HepG2 (cell line): ENCODE data around the gene CKM. TPM values are rescaled to one million over a fixed set of nuclear protein-coding genes. Genes with fewer than 3 reads are reported as not detected.

Source experiments
- AKAP8 ChIP-seq: sonication (generic); formaldehyde crosslinking; IDR thresholded peaks from 2 replicates; pipeline ENCODE4 v1.5.1; 2020; ENCODE audit warnings: mild to moderate bottlenecking, missing genetic modification reagents
- ATF3 ChIP-seq: sonication (generic); formaldehyde crosslinking; IDR thresholded peaks from 2 replicates; pipeline ENCODE4 v1.4.0; 2020; ENCODE audit warnings: missing genetic modification reagents
- CTCF ChIP-seq: sonication (generic); formaldehyde crosslinking; IDR thresholded peaks from 2 replicates; pipeline ENCODE4 v1.5.0; 2020; ENCODE audit warnings: mild to moderate bottlenecking, missing genetic modification reagents, moderate library complexity
- EP300 ChIP-seq, 3 experiments: sonication (generic) in 1 of 3; formaldehyde crosslinking in 1 of 3; IDR thresholded peaks; 2 replicates each; pipeline versions ENCODE4 v1.5.1 to v1.6.1; 2011 to 2020; ENCODE audit warnings: low read depth in 2 of 3, low read length in 2 of 3, borderline replicate concordance in 1 of 3, improper control_type of control experiment in 1 of 3, mild to moderate bottlenecking in 1 of 3, missing genetic modification reagents in 1 of 3, moderate library complexity in 1 of 3
- HDAC2 ChIP-seq: sonication (generic); formaldehyde crosslinking; IDR thresholded peaks from 2 replicates; pipeline ENCODE4 v1.4.0; 2020; ENCODE audit warnings: missing genetic modification reagents
- HOXA7 ChIP-seq: sonication (generic); formaldehyde crosslinking; IDR thresholded peaks from 2 replicates; pipeline ENCODE4 v1.8.1; 2022; ENCODE audit warnings: mild to moderate bottlenecking, missing genetic modification reagents, moderate library complexity
- SP1 ChIP-seq, 2 experiments: fragments of 450-650 bp in 1 of 2; sonication (generic) in 1 of 2; formaldehyde crosslinking in 1 of 2; IDR thresholded peaks; 2 replicates each; pipeline versions ENCODE4 v1.4.0 to v1.6.1; 2016 to 2020; ENCODE audit warnings: missing genetic modification reagents in 1 of 2
- STAT5B ChIP-seq: sonication (generic); formaldehyde crosslinking; IDR thresholded peaks from 2 replicates; pipeline ENCODE4 v1.4.0; 2020; ENCODE audit warnings: missing genetic modification reagents
- ZFY ChIP-seq: sonication (generic); formaldehyde crosslinking; IDR thresholded peaks from 2 replicates; pipeline ENCODE4 v1.4.0; 2020; ENCODE audit warnings: missing genetic modification reagents
- ZNF282 ChIP-seq: fragments of 450-650 bp; IDR thresholded peaks from 2 replicates; pipeline ENCODE4 v1.6.1; 2018; ENCODE audit not compliant: partially characterized antibody
- ZNF512B ChIP-seq: sonication (generic); formaldehyde crosslinking; IDR thresholded peaks from 2 replicates; pipeline ENCODE4 v1.5.1; 2020; ENCODE audit warnings: missing genetic modification reagents, mild to moderate bottlenecking, borderline replicate concordance
- ZNF605 ChIP-seq: sonication (generic); formaldehyde crosslinking; IDR thresholded peaks from 2 replicates; pipeline ENCODE4 v1.8.0; 2022; ENCODE audit warnings: mild to moderate bottlenecking, missing genetic modification reagents
- ZNF629 ChIP-seq: sonication (generic); formaldehyde crosslinking; conservative IDR thresholded peaks from 2 replicates; pipeline ENCODE4 v1.5.0; 2020; ENCODE audit warnings: missing genetic modification reagents
- ZNF788 ChIP-seq: sonication (generic); formaldehyde crosslinking; IDR thresholded peaks from 2 replicates; pipeline ENCODE4 v1.5.0; 2020; ENCODE audit warnings: mild to moderate bottlenecking, missing genetic modification reagents, borderline replicate concordance
- ZNF841 ChIP-seq: sonication (generic); formaldehyde crosslinking; IDR thresholded peaks from 2 replicates; pipeline ENCODE4 v1.8.1; 2023; ENCODE audit warnings: missing genetic modification reagents, borderline replicate concordance
- polyA plus RNA-seq, 8 experiments: library from polyadenylated mRNA; depleted of rRNA in 3 of 8; stranded (reverse) in 7 of 8; unstranded in 1 of 8; fragments of >200 nt; fragmentation: Illumina TruSeq in 4 of 8; extraction: Trizol in 4 of 8; gene quantifications; 2 replicates each; pipeline versions ENCODE4 v1.2.1 to v1.2.3, GENCODE V29; 2011 to 2016; ENCODE audit warnings: low read depth in 4 of 8, missing spikeins in 1 of 8, mixed read lengths in 1 of 8; ENCODE audit not compliant: insufficient read depth in 1 of 8
- total RNA-seq, 5 experiments: library from RNA; depleted of rRNA; stranded (reverse); fragments of >200 nt; fragmentation: Illumina TruSeq; extraction: Trizol; gene quantifications; 2 replicates each; pipeline ENCODE4 v1.2.3, GENCODE V29; 2016; ENCODE audit warnings: low read depth in 1 of 5

CKM gene
- total and polyA plus RNA-seq, 2 of the 13 experiments (the other 11 are each of a cell fraction or from before 2014, with no cell fraction given): 0.54 to 0.80 TPM

GRCh38 chr19:45370410-45371204, 47.9 kb upstream of the CKM start, which contains the start of gene ERCC2 (continued):
- peak; percentile 57; the same call in 1 of the 2 replicates for TF ChIP-seq ZNF605 (CRISPR knock-in tag)
- TF ChIP-seq ATF3 (CRISPR knock-in tag): no peak
- TF ChIP-seq CTCF: no peak
- TF ChIP-seq ZNF788: 0 out of 2 replicates have a peak, but pooled peaks have one; percentile 22
- no peak for TF ChIP-seq EP300 (IDR thresholded peaks at IDR 0.05; ENCODE audit: low read depth in 2 of 2, low read length in 2 of 2)
- TF ChIP-seq EP300 (CRISPR knock-in tag; IDR thresholded peaks at IDR 0.05; ENCODE audit: borderline replicate concordance): no peak
- TF ChIP-seq ZNF512B (CRISPR knock-in tag): no peak
- TF ChIP-seq HDAC2 (CRISPR knock-in tag): peak; percentile 12; the same call in 1 of the 2 replicates
- no peak for TF ChIP-seq ZNF841 (CRISPR knock-in tag)
- TF ChIP-seq AKAP8 (CRISPR knock-in tag): no peak
- TF ChIP-seq ZFY (CRISPR knock-in tag): peak; percentile 34; the same call in 1 of the 2 replicates
- no peak for TF ChIP-seq STAT5B (CRISPR knock-in tag)
- no peak for TF ChIP-seq HOXA7 (CRISPR knock-in tag)
- TF ChIP-seq SP1 (IDR thresholded peaks at IDR 0.05): no peak
- TF ChIP-seq SP1 (CRISPR knock-in tag; IDR thresholded peaks at IDR 0.05): peak; percentile 78
- TF ChIP-seq ZNF282: no peak
- TF ChIP-seq ZNF629 (CRISPR knock-in tag): no peak
